Suppressor macrophage treated with lipopolysaccharide for 1 hour (primary cell): ENCODE measurements around the gene POTEB2.
"Not testable (repeated sequence)": the region's sequence is repeated elsewhere in the genome, so short reads cannot be mapped to it uniquely, and the experiment has no call there.

Experiments used
- DNase-seq, 3 donors: peaks; one replicate each; pipeline ENCODE4 v3.0.0-alpha.2; 2020 to 2022

POTEB2 gene

DNA sequence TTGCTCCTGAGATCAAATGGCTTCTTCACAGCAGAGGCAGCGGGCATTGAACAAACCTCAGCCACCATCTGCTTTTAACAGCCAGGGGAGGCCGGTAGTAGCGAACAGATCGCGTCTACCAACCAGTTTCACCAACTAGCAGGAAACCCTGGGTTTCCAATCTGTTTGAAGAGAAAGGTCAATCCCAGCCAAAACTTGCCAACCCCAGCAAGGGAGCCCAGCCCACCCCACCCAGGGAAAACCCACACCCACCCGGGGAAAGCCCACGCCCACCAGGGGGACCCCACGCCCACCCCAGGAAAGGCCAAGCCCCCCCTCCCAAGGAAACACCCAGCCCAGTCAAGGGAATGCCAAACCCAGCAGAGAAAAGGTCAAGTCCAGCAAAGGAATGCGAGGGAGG lies at the start of gene POTEB2:
POTEB2 (minus strand) TSS at position 101 of the 400 bp plus-strand sequence; CDS start at position 68, 33 bp downstream.
- DNase-seq: not testable (repeated sequence)

GRCh38 chr15:20879916-20880315 lies 13.8 kb upstream of the POTEB2 start:
- DNase-seq: not testable (repeated sequence)

- peak in 1 of 3 donors; percentile 0 for DNase-seq
Observed at GRCh38 chr15:20878464-20878863, 12.3 kb upstream of the POTEB2 start.

DNA sequence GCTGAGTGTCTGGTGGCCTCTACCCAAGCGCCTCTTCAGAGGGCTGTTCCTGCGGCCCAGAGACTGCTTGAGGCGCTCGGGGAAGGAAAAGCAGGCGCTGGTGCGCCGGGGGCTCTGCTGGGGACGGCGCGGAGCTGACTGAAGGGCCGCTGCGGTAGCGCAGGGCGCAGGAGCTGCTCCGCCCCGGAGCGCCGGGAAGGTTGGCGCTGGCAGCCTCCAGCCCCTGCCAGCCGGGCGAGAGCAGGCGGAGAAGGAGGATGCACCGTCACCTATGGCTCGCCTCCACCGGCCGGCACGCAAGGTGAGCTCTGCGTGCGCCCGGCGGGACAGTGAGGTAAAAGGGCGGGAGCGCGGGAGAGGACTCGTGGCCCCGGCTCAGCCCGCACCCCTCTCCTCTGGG lies 11.7 kb upstream of the POTEB2 start:
- not testable (repeated sequence) for DNase-seq
